H1 (cell line): Measurements from ENCODE around the gene LARP6. TPM values are rescaled to one million over a fixed set of nuclear protein-coding genes. Genes with fewer than 3 reads are reported as not detected.
A peak's percentile ranks its signal among the peaks of the same experiment; 100 is the strongest.

Source experiments
- CTCF ChIA-PET: fragments of 300-600 bp; sonication (Branson Sonifier 250); formaldehyde crosslinking; loops from one replicate; lab custom pipeline; 2021; ENCODE audit not compliant: partially characterized antibody; lab: Charles Lee
- POLR2A ChIA-PET: fragments of 300-600 bp; sonication (Branson Sonifier 250); formaldehyde crosslinking; loops from one replicate; lab custom pipeline; 2021; ENCODE audit warnings: inconsistent platforms; ENCODE audit not compliant: partially characterized antibody; lab: Charles Lee
- DNase-seq, 2 experiments: peaks; one replicate each; pipeline versions ENCODE4 v3.0.0 to v3.0.0-alpha.2; 2010 to 2022; ENCODE audit warnings: low spot score in 2 of 2, low read depth in 1 of 2, mixed read lengths in 1 of 2
- FAIRE-seq: peaks from 2 replicates; lab custom pipeline; 2011; peaks lifted over from hg19 to GRCh38; lab: Jason Lieb, UNC
- H2AFZ ChIP-seq: 2 replicates; pipeline ENCODE4 v1.8.1; 2012; ENCODE audit warnings: low read length, inconsistent platforms
- H2AK5ac ChIP-seq: 2 replicates; pipeline ENCODE4 v1.6.1; 2013; ENCODE audit warnings: low read depth, low read length
- H2BK120ac ChIP-seq: replicated peaks from 2 replicates; pipeline ENCODE3; 2013; ENCODE audit warnings: low read depth, low read length, inconsistent platforms
- H2BK12ac ChIP-seq: 2 replicates; pipeline ENCODE4 v1.6.1; 2013; ENCODE audit warnings: low read depth, low read length
- H2BK15ac ChIP-seq: 2 replicates; pipeline ENCODE4 v1.6.1; 2013; ENCODE audit warnings: low read length
- H2BK20ac ChIP-seq: 2 replicates; pipeline ENCODE4 v1.6.1; 2013; ENCODE audit warnings: low read length
- H2BK5ac ChIP-seq: 2 replicates; pipeline ENCODE4 v1.6.1; 2013; ENCODE audit warnings: low read depth, low read length
- H3K14ac ChIP-seq: 2 replicates; pipeline ENCODE4 v1.6.1; 2013; ENCODE audit warnings: inconsistent platforms; ENCODE audit not compliant: insufficient read length
- H3K18ac ChIP-seq: 2 replicates; pipeline ENCODE4 v1.6.1; 2013; ENCODE audit warnings: low read length; ENCODE audit errors: extremely low read depth
- H3K23ac ChIP-seq: 2 replicates; pipeline ENCODE4 v1.6.1; 2013; ENCODE audit warnings: inconsistent platforms; ENCODE audit not compliant: insufficient read length
- H3K23me2 ChIP-seq: 2 replicates; pipeline ENCODE4 v1.6.1; 2013; ENCODE audit warnings: low read depth, low read length
- H3K27ac ChIP-seq: 2 replicates; pipeline ENCODE4 v1.6.1; 2011; ENCODE audit warnings: low read depth, low read length, inconsistent platforms
- H3K27me3 ChIP-seq, 4 experiments: replicated peaks in 1 of 4; 1 replicate in 1 of 4; 2 replicates in 3 of 4; pipeline versions ENCODE4 v1.6.1 to v1.8.1; 2011 to 2013; ENCODE audit warnings: low read length in 3 of 4, mild to moderate bottlenecking in 3 of 4, inconsistent platforms in 2 of 4, mixed read lengths in 2 of 4, moderate library complexity in 1 of 4; ENCODE audit not compliant: control insufficient read depth in 3 of 4, insufficient read depth in 3 of 4; ENCODE audit errors: extremely low read depth in 1 of 4
- H3K36me3 ChIP-seq, 4 experiments: 2 replicates each; pipeline versions ENCODE4 v1.6.1 to v1.8.1; 2011 to 2013; ENCODE audit warnings: mild to moderate bottlenecking in 4 of 4, low read length in 3 of 4, moderate library complexity in 2 of 4, control low read depth in 1 of 4, inconsistent platforms in 1 of 4; ENCODE audit not compliant: insufficient read depth in 4 of 4, control insufficient read depth in 2 of 4
- H3K4ac ChIP-seq: replicated peaks from 2 replicates; pipeline ENCODE3; 2013; ENCODE audit warnings: low read length, low read depth, mixed read lengths, inconsistent platforms; ENCODE audit not compliant: insufficient read length
- H3K4me1 ChIP-seq, 4 experiments: replicated peaks in 1 of 4; 1 replicate in 1 of 4; 2 replicates in 3 of 4; pipeline versions ENCODE4 v1.6.1 to v1.8.1; 2011 to 2013; ENCODE audit warnings: low read length in 3 of 4, inconsistent platforms in 2 of 4, mixed read lengths in 1 of 4; ENCODE audit not compliant: insufficient read depth in 4 of 4, control insufficient read depth in 3 of 4
- H3K4me2 ChIP-seq, 2 experiments: 2 replicates each; pipeline versions ENCODE4 v1.6.1 to v1.8.1; 2011 to 2013; ENCODE audit warnings: low read depth in 2 of 2, low read length in 2 of 2, control low read depth in 1 of 2, inconsistent platforms in 1 of 2, mild to moderate bottlenecking in 1 of 2; ENCODE audit not compliant: insufficient read depth in 1 of 2
- H3K4me3 ChIP-seq, 4 experiments: fragments of 200-600, 300-600 bp in 1 of 4; sonication (generic), shearing (Covaris generic), sonication (Bioruptor Twin) in 1 of 4; 2 replicates each; pipeline versions ENCODE4 v1.5.1 to v1.8.1; 2011 to 2016; ENCODE audit warnings: low read length in 4 of 4, low read depth in 3 of 4, control low read depth in 2 of 4, inconsistent platforms in 2 of 4, mild to moderate bottlenecking in 2 of 4, mixed read lengths in 1 of 4, moderate library complexity in 1 of 4; ENCODE audit not compliant: insufficient read depth in 2 of 4; ENCODE audit errors: extremely low read depth in 1 of 4
- H3K56ac ChIP-seq: replicated peaks from 2 replicates; pipeline ENCODE3; 2013; ENCODE audit warnings: low read depth, mild to moderate bottlenecking, mixed read lengths, low read length, inconsistent platforms; ENCODE audit not compliant: insufficient read length
- H3K79me1 ChIP-seq: 2 replicates; pipeline ENCODE4 v1.6.1; 2013; ENCODE audit warnings: low read depth, low read length, control low read depth
- H3K79me2 ChIP-seq, 2 experiments: 2 replicates each; pipeline versions ENCODE4 v1.6.1 to v1.8.1; 2012 to 2013; ENCODE audit warnings: low read length in 2 of 2, mild to moderate bottlenecking in 2 of 2, inconsistent platforms in 1 of 2; ENCODE audit not compliant: insufficient read depth in 2 of 2, control insufficient read depth in 1 of 2
- H3K9ac ChIP-seq, 4 experiments: replicated peaks in 1 of 4; 1 replicate in 1 of 4; 2 replicates in 3 of 4; pipeline versions ENCODE4 v1.6.1 to v1.8.1; 2011 to 2013; ENCODE audit warnings: low read depth in 3 of 4, low read length in 3 of 4, control low read depth in 2 of 4, mild to moderate bottlenecking in 2 of 4, moderate library complexity in 2 of 4, inconsistent platforms in 1 of 4; ENCODE audit errors: extremely low read depth in 1 of 4
- H3K9me3 ChIP-seq, 2 experiments: 2 replicates each; pipeline versions ENCODE4 v1.6.1 to v1.8.1; 2012 to 2013; ENCODE audit warnings: mild to moderate bottlenecking in 2 of 2, moderate library complexity in 2 of 2, control low read depth in 1 of 2, inconsistent platforms in 1 of 2, low read depth in 1 of 2, low read length in 1 of 2, mixed read lengths in 1 of 2; ENCODE audit not compliant: insufficient read depth in 2 of 2
- H4K20me1 ChIP-seq, 2 experiments: replicated peaks in 1 of 2; 2 replicates each; pipeline versions ENCODE3 to v1.8.1; 2011 to 2013; ENCODE audit warnings: inconsistent platforms in 2 of 2, low read length in 2 of 2, mild to moderate bottlenecking in 1 of 2; ENCODE audit not compliant: insufficient read depth in 2 of 2, control insufficient read depth in 1 of 2
- H4K5ac ChIP-seq: 2 replicates; pipeline ENCODE4 v1.6.1; 2013; ENCODE audit warnings: low read length, low read depth, mixed read lengths, inconsistent platforms; ENCODE audit not compliant: insufficient read length
- H4K8ac ChIP-seq: 2 replicates; pipeline ENCODE4 v1.8.0; 2013; ENCODE audit warnings: mild to moderate bottlenecking, moderate library complexity, low read length, inconsistent platforms; ENCODE audit not compliant: insufficient read depth; ENCODE audit errors: extremely low read depth
- H4K91ac ChIP-seq: replicated peaks from 2 replicates; pipeline ENCODE3; 2013; ENCODE audit warnings: low read length, mixed read lengths, inconsistent platforms; ENCODE audit not compliant: insufficient read length
- FOSL1 ChIP-seq: IDR thresholded peaks from 2 replicates; pipeline ENCODE4 v1.6.1; 2011; ENCODE audit warnings: mild to moderate bottlenecking, low read depth, low read length, moderate library complexity; ENCODE audit not compliant: insufficient read depth
- MAX ChIP-seq: IDR thresholded peaks from 2 replicates; pipeline ENCODE4 v1.6.1; 2012; ENCODE audit warnings: inconsistent platforms
- RAD21 ChIP-seq, 2 experiments: IDR thresholded peaks in 1 of 2; conservative IDR thresholded peaks in 1 of 2; 2 replicates each; pipeline ENCODE4 v1.6.1; 2011; ENCODE audit warnings: low read depth in 2 of 2, low read length in 2 of 2, improper control_type of control experiment in 1 of 2, inconsistent platforms in 1 of 2, mild to moderate bottlenecking in 1 of 2, moderate library complexity in 1 of 2
- WGBS, 2 experiments: shearing (Covaris generic) in 1 of 2; methylation state at CpG; one replicate each; pipeline versions ENCODE4 v1.1.6 to v1.1.7; 2013 to 2015; ENCODE audit warnings: low lambda C conversion rate in 2 of 2, mixed read lengths in 2 of 2, inconsistent platforms in 1 of 2, low coverage in 1 of 2, missing lambda C conversion rate in 1 of 2; ENCODE audit not compliant: insufficient replicate concordance in 2 of 2, insufficient coverage in 1 of 2, insufficient read length in 1 of 2; ENCODE audit errors: extremely low coverage in 1 of 2, missing lambda C conversion rate in 1 of 2; 5-methylcytosine and 5-hydroxymethylcytosine counted together
- polyA plus RNA-seq, 7 experiments: library from polyadenylated mRNA; depleted of rRNA in 3 of 7; stranded (reverse) in 5 of 7; unstranded in 2 of 7; fragments of >200 nt in 5 of 7; fragments of 200-250 nt in 2 of 7; gene quantifications; 1 replicate in 5 of 7; 2 replicates in 1 of 7; 4 replicates in 1 of 7; pipeline versions ENCODE4 v1.2.1 to v1.2.3, GENCODE V29; 2011 to 2013; ENCODE audit warnings: missing spikeins in 2 of 7, mixed read lengths in 2 of 7
- total RNA-seq: library from RNA; stranded (reverse); fragmentation: NEBNext Ultra II Directional; extraction: Animal tissue kit (Norgen Biotek cat#: 25700); gene quantifications from 2 replicates; pipeline ENCODE4 v1.2.1, GENCODE V29; 2021
- TF ChIP-seq, protein P1 (sequence below), 3 experiments: IDR thresholded peaks; 1 replicate in 2 of 3; 2 replicates in 1 of 3; pipeline versions ENCODE4 v1.5.1 to v1.6.1; 2011; ENCODE audit warnings: low read length in 3 of 3, mild to moderate bottlenecking in 3 of 3, inconsistent platforms in 2 of 3, low read depth in 1 of 3, moderate library complexity in 1 of 3; ENCODE audit not compliant: insufficient read depth in 1 of 3; ENCODE audit errors: control extremely low read depth in 1 of 3

LARP6 gene
- total and polyA plus RNA-seq, 2 of the 8 experiments (the other 6 are each of a cell fraction or from before 2014, with no cell fraction given) = 21.0 to 24.7 TPM

DNA sequence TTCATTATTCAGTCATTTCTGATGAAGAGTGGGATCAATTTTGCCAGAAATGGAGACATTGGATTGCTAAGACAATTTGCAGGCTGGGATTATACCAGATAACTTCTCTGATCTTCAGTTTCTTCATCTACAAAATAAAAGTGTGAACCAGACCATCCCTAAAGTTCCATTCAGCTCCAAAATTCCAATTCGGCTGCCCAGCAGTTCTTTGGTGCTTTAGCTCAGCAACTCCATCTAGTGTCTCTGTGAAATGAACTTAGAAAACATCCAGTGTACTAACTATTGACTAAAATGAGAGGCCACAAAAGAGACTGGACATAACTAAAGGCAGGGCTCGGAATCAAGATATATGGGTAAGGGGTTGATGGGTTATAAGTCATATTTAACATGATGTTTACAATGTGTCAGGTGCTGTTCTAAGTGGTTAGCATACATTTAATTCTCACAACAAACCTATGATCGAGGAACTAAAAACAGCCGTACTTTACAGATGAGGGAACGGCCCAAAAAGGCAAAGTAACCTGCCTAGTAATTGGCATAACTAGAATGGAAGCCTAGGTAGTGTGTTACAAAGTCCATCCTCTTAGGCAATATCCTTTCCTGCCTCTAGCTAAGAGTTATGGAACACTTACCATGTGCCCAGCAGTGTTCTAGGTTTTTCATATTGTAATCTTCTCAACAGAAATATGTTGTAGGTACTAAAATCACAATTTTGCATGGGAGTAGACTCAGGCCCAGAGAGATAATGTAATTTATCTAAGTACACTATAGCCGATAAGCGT, 21.2 kb upstream of the LARP6 start:
- Histone ChIP-seq H4K8ac (no peak overlapping the region), H3K23ac (no peak overlapping the region), H2BK20ac (no peak overlapping the region), H3K36me3 (no peaks in the 10 kb centered on the region; a peak in 1 of 8 replicates), H4K5ac (no peak overlapping the region), H3K27ac (no peak overlapping the region), H3K9me3 (peaks cover 0 to 11% of the 10 kb centered on the region in 2 experiments; a peak in 1 of 4 replicates), H3K9ac (no peak overlapping the region), H2BK12ac (no peak overlapping the region), H4K91ac (no peak overlapping the region), H3K4ac (no peak overlapping the region), H3K79me1 (no peaks in the 10 kb centered on the region), H3K4me3 (no peak overlapping the region), H3K79me2 (no peaks in the 10 kb centered on the region), H3K27me3 (no peaks in the 10 kb centered on the region), H3K23me2 (no peaks in the 10 kb centered on the region), H4K20me1 (no peaks in the 10 kb centered on the region), H2AK5ac (no peak overlapping the region), H2AFZ (no peak overlapping the region), H2BK15ac (no peak overlapping the region), H2BK120ac (no peak overlapping the region), H3K56ac (no peak overlapping the region), H2BK5ac (no peak overlapping the region), H3K4me2 (no peak overlapping the region), H3K18ac (no peak overlapping the region), H3K4me1 (no peaks in the 10 kb centered on the region), H3K14ac (no peak overlapping the region)
- POLR2A ChIA-PET = interaction anchor here (0.9 kb wide), 1 partner anchor 21 kb away, joined by 3 read pairs; no protein-coding TSS in a partner anchor
- 87% methylated on average over 7 of the region's 7 CpGs; no CpG with 5 or more reads in 1 of the 2 experiments for WGBS, 2 experiments
- FAIRE-seq (no peak), DNase-seq (no peak)
- CTCF ChIA-PET = interaction anchor here (0.6 to 3.9 kb wide), 24 partner anchors 9 to 359 kb away, joined by 3 to 29 read pairs (median 4); partner anchors contain the start of gene LARP6
- TF ChIP-seq, protein P1, sequence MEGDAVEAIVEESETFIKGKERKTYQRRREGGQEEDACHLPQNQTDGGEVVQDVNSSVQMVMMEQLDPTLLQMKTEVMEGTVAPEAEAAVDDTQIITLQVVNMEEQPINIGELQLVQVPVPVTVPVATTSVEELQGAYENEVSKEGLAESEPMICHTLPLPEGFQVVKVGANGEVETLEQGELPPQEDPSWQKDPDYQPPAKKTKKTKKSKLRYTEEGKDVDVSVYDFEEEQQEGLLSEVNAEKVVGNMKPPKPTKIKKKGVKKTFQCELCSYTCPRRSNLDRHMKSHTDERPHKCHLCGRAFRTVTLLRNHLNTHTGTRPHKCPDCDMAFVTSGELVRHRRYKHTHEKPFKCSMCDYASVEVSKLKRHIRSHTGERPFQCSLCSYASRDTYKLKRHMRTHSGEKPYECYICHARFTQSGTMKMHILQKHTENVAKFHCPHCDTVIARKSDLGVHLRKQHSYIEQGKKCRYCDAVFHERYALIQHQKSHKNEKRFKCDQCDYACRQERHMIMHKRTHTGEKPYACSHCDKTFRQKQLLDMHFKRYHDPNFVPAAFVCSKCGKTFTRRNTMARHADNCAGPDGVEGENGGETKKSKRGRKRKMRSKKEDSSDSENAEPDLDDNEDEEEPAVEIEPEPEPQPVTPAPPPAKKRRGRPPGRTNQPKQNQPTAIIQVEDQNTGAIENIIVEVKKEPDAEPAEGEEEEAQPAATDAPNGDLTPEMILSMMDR (IDR thresholded peaks at IDR 0.05; ENCODE audit: control extremely low read depth in 1 of 3, insufficient read depth in 1 of 3, low read depth in 1 of 3, low read length in 3 of 3) = peak in 1 of 3 experiments; percentile 41; a peak in 1 of 4 replicates
- TF ChIP-seq FOSL1 (no peak), RAD21 (IDR thresholded peaks at IDR 0.05 in 1 of 2, conservative IDR thresholded peaks at IDR 0.05 in 1 of 2; ENCODE audit: low read depth in 2 of 2, low read length in 2 of 2) (peak; percentile 53 to 68), MAX (no peak)
